GM23338 (cell line): ENCODE results near the gene TMEM62.

Experiments used
- EZH2 ChIP-seq: fragments of 200-600 bp; sonication (generic); IDR thresholded peaks from one replicate; pipeline ENCODE4 v1.8.0; 2017; ENCODE audit warnings: antibody characterized with exemption, mild to moderate bottlenecking, low read depth; ENCODE audit not compliant: unreplicated experiment
- EZH2phosphoT487 ChIP-seq: fragments of 200-600 bp; sonication (generic); IDR thresholded peaks from one replicate; pipeline ENCODE4 v1.8.1; 2018; ENCODE audit warnings: antibody characterized with exemption; ENCODE audit not compliant: unreplicated experiment
- POLR2AphosphoS5 ChIP-seq: IDR thresholded peaks from 2 replicates; pipeline ENCODE4 v1.6.1; 2016; ENCODE audit warnings: antibody characterized with exemption, low read depth
- TF ChIP-seq, protein P1 (sequence below), 2 experiments: fragments of 200-600 bp in 1 of 2; sonication (generic) in 1 of 2; conservative IDR thresholded peaks; 2 replicates each; pipeline versions ENCODE4 v1.5.1 to v1.6.1; 2016 to 2017; ENCODE audit warnings: antibody characterized with exemption in 2 of 2, low read depth in 2 of 2, mild to moderate bottlenecking in 2 of 2, moderate library complexity in 1 of 2
- TF ChIP-seq, protein P2 (sequence below): IDR thresholded peaks from one replicate; pipeline ENCODE4 v1.6.1; 2018; ENCODE audit warnings: antibody characterized with exemption; ENCODE audit not compliant: unreplicated experiment

DNA sequence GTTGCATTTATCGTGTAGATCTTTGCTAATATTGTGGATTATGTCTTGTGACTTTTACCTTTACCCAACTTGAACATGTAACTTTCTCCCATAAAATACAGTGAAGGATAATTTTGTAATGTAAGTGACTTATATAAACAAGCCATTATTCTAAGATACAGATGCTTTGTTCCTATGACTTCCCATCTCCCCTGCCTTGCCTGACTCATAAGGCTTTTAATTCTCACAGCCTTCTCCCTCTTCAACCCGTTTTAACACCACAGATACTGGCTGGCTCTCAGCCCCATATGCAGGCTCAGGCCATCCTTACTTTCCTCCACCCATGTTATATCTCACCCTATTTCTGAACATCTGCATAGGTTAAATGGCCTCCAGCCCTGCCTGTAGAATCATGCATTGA is 55.9 kb downstream of the TMEM62 start:
- TF ChIP-seq, protein P1, sequence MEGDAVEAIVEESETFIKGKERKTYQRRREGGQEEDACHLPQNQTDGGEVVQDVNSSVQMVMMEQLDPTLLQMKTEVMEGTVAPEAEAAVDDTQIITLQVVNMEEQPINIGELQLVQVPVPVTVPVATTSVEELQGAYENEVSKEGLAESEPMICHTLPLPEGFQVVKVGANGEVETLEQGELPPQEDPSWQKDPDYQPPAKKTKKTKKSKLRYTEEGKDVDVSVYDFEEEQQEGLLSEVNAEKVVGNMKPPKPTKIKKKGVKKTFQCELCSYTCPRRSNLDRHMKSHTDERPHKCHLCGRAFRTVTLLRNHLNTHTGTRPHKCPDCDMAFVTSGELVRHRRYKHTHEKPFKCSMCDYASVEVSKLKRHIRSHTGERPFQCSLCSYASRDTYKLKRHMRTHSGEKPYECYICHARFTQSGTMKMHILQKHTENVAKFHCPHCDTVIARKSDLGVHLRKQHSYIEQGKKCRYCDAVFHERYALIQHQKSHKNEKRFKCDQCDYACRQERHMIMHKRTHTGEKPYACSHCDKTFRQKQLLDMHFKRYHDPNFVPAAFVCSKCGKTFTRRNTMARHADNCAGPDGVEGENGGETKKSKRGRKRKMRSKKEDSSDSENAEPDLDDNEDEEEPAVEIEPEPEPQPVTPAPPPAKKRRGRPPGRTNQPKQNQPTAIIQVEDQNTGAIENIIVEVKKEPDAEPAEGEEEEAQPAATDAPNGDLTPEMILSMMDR (conservative IDR thresholded peaks at IDR 0.05; ENCODE audit: low read depth in 2 of 2): no peak
- no peak for TF ChIP-seq POLR2AphosphoS5
- no peak for TF ChIP-seq EZH2phosphoT487
- TF ChIP-seq EZH2: no peak
- TF ChIP-seq, protein P2, sequence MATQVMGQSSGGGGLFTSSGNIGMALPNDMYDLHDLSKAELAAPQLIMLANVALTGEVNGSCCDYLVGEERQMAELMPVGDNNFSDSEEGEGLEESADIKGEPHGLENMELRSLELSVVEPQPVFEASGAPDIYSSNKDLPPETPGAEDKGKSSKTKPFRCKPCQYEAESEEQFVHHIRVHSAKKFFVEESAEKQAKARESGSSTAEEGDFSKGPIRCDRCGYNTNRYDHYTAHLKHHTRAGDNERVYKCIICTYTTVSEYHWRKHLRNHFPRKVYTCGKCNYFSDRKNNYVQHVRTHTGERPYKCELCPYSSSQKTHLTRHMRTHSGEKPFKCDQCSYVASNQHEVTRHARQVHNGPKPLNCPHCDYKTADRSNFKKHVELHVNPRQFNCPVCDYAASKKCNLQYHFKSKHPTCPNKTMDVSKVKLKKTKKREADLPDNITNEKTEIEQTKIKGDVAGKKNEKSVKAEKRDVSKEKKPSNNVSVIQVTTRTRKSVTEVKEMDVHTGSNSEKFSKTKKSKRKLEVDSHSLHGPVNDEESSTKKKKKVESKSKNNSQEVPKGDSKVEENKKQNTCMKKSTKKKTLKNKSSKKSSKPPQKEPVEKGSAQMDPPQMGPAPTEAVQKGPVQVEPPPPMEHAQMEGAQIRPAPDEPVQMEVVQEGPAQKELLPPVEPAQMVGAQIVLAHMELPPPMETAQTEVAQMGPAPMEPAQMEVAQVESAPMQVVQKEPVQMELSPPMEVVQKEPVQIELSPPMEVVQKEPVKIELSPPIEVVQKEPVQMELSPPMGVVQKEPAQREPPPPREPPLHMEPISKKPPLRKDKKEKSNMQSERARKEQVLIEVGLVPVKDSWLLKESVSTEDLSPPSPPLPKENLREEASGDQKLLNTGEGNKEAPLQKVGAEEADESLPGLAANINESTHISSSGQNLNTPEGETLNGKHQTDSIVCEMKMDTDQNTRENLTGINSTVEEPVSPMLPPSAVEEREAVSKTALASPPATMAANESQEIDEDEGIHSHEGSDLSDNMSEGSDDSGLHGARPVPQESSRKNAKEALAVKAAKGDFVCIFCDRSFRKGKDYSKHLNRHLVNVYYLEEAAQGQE: no peak
